ENCODE data around the gene CMSS1. TPM values are rescaled to one million over a fixed set of nuclear protein-coding genes. Genes with fewer than 3 reads are reported as not detected.

Gene CMSS1
- total RNA-seq, 1 experiment from 2014 or later, result 64.1 TPM

DNA sequence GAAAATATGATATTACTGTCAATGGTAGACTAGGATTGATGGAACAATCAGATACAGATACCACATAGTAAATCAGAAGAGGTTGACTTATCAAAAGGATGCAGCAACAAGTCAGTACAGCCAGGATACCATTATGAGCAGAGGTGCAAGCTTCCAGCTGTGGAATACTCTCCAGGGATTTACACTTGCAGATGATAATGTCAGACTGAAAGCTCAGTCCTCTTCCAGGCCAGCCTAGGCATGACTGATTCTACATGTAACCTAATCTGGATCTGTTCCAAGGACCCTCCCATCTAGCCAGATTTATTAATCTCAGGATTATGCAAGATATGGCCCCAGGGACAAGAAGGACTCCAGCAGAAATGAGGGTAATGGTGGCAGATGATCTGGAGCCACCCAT lies 288.4 kb downstream of the CMSS1 start:
- no peak for ATAC-seq
- no peaks in the 10 kb centered on the region for H3K4me1 ChIP-seq (ENCODE audit: control insufficient read depth in 1 of 2, insufficient read depth in 2 of 2, low read length in 2 of 2)
- H3K4me3 ChIP-seq (replicated peaks in 1 of 2; ENCODE audit: low read depth in 1 of 2, low read length in 2 of 2), result no peak overlapping the region
- no peaks in the 10 kb centered on the region for H3K79me2 ChIP-seq (ENCODE audit: insufficient read depth, low read length)
- BruUV-seq (replicated peaks), result no TSS peak
- TF ChIP-seq, protein P1, sequence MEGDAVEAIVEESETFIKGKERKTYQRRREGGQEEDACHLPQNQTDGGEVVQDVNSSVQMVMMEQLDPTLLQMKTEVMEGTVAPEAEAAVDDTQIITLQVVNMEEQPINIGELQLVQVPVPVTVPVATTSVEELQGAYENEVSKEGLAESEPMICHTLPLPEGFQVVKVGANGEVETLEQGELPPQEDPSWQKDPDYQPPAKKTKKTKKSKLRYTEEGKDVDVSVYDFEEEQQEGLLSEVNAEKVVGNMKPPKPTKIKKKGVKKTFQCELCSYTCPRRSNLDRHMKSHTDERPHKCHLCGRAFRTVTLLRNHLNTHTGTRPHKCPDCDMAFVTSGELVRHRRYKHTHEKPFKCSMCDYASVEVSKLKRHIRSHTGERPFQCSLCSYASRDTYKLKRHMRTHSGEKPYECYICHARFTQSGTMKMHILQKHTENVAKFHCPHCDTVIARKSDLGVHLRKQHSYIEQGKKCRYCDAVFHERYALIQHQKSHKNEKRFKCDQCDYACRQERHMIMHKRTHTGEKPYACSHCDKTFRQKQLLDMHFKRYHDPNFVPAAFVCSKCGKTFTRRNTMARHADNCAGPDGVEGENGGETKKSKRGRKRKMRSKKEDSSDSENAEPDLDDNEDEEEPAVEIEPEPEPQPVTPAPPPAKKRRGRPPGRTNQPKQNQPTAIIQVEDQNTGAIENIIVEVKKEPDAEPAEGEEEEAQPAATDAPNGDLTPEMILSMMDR (IDR thresholded peaks at IDR 0.05 in 2 of 3, conservative IDR thresholded peaks at IDR 0.05 in 1 of 3; ENCODE audit: borderline replicate concordance in 1 of 3, insufficient read depth in 1 of 3, low read depth in 2 of 3, low read length in 2 of 3), result no peak
- TF ChIP-seq, protein P2, sequence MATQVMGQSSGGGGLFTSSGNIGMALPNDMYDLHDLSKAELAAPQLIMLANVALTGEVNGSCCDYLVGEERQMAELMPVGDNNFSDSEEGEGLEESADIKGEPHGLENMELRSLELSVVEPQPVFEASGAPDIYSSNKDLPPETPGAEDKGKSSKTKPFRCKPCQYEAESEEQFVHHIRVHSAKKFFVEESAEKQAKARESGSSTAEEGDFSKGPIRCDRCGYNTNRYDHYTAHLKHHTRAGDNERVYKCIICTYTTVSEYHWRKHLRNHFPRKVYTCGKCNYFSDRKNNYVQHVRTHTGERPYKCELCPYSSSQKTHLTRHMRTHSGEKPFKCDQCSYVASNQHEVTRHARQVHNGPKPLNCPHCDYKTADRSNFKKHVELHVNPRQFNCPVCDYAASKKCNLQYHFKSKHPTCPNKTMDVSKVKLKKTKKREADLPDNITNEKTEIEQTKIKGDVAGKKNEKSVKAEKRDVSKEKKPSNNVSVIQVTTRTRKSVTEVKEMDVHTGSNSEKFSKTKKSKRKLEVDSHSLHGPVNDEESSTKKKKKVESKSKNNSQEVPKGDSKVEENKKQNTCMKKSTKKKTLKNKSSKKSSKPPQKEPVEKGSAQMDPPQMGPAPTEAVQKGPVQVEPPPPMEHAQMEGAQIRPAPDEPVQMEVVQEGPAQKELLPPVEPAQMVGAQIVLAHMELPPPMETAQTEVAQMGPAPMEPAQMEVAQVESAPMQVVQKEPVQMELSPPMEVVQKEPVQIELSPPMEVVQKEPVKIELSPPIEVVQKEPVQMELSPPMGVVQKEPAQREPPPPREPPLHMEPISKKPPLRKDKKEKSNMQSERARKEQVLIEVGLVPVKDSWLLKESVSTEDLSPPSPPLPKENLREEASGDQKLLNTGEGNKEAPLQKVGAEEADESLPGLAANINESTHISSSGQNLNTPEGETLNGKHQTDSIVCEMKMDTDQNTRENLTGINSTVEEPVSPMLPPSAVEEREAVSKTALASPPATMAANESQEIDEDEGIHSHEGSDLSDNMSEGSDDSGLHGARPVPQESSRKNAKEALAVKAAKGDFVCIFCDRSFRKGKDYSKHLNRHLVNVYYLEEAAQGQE (IDR thresholded peaks at IDR 0.05; ENCODE audit: low read depth), result no peak
- TF ChIP-seq CEBPB (IDR thresholded peaks at IDR 0.05; ENCODE audit: low read depth), result no peak
- TF ChIP-seq SRF (IDR thresholded peaks at IDR 0.05; ENCODE audit: low read depth), result no peak
- no peak for TF ChIP-seq FOSL1 (IDR thresholded peaks at IDR 0.05; ENCODE audit: low read depth)
- no peak overlapping the region for H3K9ac ChIP-seq (ENCODE audit: low read length)
- no peak for DNase-seq (ENCODE audit: low read depth, low spot score)
- no peaks in the 10 kb centered on the region for H3K9me3 ChIP-seq (ENCODE audit: control insufficient read depth in 1 of 2, insufficient read depth in 1 of 2, low read depth in 1 of 2, low read length in 2 of 2)
- RAD21 ChIA-PET (ENCODE audit: low non-redundant PET in 1 of 2, low total read pairs in 2 of 2, uncharacterized antibody in 2 of 2, unreplicated experiment in 2 of 2), result no interaction called here
- no peaks in the 10 kb centered on the region for H3K9me2 ChIP-seq (ENCODE audit: insufficient read depth)
- no peaks in the 10 kb centered on the region for H4K20me1 ChIP-seq (ENCODE audit: insufficient read depth)
- H3K27me3 ChIP-seq (ENCODE audit: insufficient read depth, low read length), result no peaks in the 10 kb centered on the region
- intact Hi-C loops (cut with micrococcal nuclease), result no loop called here
- CTCF ChIA-PET, result no interaction called here
- H3K36me3 ChIP-seq (ENCODE audit: control insufficient read depth in 1 of 2, insufficient read depth in 2 of 2, low read length in 2 of 2), result no peaks in the 10 kb centered on the region
- H3K4me2 ChIP-seq (ENCODE audit: low read length), result no peak overlapping the region
- no peak overlapping the region for H3K27ac ChIP-seq (ENCODE audit: low read depth, low read length)
- no peak overlapping the region for H2AFZ ChIP-seq (ENCODE audit: low read depth, low read length, poor library complexity, severe bottlenecking)
- POLR2A ChIA-PET, result no interaction called here
